Measurements from ENCODE around the gene FGF14.

The FGF14 gene

DNA sequence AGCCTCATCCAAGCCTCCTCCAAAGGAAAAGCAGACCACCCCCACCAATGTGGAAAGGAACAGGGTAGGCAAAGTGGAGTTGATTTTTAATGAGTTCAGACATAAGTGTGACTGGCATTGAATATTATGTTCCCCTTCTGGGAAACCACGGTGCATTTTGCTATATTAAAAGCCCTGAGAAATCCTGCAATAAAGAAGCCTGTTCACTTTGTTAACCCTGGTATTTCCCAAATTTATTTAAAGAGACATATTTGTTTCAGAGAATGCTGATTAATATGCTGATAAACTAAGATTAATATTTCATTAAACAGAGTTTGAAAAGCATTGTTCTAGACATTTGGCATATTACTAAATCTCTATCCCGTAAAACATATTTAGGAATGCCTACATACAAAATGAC is 151.4 kb downstream of the FGF14 start:
- DNase-seq (ENCODE audit: low spot score): no peak

DNA sequence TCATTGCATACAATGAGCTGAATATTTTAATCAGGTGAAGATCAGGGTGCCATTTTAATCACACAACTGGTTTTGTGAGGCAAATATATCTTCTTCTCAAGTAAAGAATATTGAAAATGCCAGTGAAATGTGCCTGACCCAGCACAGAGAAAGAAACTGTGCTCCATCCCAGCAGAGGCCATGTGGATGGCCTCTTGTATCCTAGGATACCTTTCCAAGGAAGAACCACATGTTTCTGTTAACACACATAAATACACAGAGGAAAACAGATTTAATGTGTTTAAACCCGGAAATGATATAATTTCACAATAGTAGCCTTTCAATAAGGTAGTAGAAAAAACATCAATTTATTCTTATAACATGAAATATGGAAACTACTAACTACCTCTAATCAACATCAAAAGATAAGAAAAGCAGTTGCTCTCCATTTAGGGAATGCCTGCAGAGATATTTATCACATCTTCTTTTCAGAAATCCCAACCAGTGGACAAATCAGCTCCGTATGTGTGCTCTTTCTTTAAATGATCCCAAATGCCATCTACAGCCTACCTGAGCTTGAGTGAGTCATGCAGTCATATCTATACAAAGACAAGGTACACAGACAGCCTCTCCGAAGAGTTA is 157.1 kb downstream of the FGF14 start:
- no peak for DNase-seq (ENCODE audit: low spot score)

DNA sequence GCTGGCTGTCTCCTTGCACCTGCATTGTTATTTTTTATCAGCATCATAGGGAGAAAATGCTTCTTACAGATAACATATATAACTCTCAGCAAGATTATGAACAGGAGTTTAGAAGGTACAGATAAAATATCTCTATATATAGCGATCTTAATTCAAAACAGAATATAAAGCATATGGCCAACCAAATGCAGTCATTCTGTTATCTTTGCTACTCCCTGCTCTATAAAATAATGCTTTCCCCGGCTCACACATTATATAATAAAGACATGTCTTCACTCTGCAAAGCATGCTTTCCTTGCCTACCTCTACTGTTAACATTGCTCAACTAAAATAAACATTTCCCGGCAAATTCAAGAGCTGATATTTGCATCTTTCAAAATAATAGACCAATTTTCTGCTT is 161.7 kb downstream of the FGF14 start:
- no peak for DNase-seq (ENCODE audit: low spot score)

DNA sequence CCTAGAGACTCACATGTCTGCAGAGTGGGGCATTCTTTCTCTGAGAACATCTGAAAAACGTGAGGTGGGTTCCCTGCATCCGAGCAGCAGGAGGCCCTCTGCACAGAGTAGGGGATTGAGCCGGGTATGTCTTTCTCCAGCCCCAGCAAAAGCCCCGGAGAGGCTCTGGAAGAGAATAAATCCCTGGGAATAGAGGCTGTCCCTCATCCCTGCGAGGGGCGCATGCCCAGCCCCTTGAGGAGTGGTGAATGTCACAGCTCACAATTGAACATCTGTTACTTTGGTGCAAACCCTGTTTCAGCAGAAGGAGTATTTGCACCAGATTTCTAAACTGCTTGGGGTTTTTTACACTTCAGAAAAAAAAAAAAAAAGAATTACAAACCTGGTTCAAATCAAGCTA is 164.6 kb downstream of the FGF14 start:
- DNase-seq (ENCODE audit: low spot score): no peak

DNA sequence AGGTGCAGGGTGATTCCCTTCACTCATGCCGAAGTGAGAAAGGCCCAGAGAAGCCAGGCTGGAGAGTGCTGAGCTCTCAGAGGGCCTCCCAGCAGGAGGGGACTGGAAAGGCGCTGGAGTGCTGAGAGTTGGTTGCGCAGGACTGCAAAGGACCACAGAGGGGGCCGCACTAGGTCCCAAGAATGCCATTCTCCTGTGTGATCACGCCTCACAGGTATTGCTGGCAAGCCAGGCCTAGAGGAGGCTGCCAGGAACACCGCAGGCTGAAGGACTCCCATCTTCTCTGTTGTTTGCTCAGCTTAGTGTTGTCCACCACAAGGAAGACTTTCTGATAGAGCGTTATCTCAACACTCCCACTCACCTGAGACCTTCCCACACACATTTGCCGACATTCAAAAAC is 165.0 kb downstream of the FGF14 start:
- no peak for DNase-seq (ENCODE audit: low spot score)

DNA sequence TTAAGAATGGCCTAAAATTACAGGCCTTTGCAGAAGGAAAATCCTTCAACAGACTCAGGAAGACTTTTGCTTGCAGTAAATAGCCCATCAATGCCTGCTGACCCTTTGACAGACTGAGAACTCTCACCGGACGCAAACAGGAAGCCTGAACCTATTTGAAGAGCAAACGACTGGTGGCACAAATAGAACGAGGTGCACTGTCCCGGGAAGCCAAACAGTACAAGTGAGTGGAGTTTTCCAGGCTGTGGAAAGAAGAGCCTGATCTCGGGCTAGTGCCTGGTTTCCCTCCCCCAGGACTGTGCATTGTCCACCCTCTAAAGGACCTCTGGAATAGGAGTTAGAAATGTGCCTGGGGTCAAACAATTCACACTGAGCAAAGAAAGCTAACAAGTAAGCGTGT is 165.5 kb downstream of the FGF14 start:
- no peak for DNase-seq (ENCODE audit: low spot score)

DNA sequence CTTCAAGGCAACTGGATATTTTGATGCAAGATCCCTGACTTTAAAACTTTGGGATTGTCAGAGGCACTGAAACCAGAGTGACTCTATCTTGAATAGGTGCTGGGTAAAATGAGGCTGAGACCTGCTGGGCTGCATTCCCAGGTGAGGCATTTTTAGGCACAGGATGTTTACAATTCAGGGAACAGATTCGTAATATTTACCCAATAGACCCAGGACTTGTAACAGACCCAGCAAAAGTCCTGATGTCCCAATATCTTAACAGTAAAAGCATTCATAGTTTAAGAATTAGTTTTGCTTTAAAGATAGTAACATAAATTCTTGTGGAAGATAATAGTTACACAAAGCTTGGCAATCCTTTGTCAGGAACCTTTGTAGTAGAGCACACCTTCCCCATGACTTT is 166.2 kb downstream of the FGF14 start:
- no peak for DNase-seq (ENCODE audit: low spot score)

DNA sequence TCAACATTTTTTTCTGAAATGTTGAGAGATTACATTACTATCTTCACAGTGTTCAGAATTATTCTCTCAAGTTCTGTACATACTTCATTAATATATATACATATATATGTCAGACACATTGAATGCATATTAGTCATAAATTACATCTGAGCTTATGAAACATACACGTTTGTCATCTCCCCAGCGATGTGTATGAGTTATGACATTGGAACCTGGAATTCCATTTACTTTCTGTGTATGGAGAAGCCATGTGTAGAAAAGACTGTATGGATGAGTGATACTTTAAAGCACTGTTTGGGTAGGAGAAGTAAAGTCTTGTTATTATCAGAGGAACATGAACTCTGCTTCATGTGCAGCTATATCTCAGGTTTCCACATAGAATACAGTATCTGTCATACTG is 167.2 kb downstream of the FGF14 start:
- no peak for DNase-seq (ENCODE audit: low spot score)

DNA sequence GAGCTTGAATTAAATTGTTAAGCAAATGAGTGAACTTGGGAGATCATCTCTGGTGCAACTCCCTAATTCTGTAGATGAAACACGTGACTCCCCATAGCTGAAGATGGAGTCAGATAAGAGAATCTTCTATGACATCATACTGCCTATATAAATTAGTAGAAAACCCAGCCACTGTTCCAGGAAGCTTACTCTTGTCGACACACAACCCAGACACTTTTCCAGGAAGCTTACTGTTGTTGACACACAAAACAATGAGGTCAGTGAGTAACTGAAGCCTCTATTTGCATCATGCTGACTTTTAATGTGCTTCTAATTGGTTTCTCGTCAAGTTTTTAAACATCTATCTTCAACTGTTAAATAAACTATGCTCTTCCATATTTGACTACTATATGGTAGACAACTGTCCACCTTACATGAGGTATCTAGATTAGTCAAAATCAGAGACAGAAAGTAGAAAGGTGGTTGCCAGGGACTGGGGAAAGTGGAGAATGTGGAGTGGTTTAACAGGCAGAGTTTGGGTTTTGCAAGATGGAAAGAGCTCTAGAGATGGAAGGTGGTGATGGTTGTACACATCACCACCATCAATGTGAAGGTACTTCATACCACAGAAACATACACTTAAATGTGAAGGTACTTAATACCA is 168.2 kb downstream of the FGF14 start:
- no peak for DNase-seq (ENCODE audit: low spot score)

DNA sequence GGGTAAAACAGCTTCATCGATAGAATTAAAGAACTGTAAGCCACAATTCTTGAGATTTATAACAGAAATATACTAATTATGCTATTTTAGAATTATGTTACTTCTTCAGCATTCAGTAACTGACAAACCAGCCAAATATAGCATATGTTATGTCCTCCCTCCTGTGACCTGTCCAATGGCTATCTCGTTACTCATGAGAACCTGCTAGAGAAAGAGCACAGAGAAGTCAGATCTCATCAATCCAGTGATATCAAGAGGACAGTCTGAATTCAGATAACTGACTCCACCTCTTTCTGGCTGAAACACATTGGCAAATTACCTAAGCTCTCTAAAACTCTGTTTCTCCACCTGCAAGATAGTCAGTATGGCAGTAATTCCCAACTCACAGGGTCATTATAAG is 170.4 kb downstream of the FGF14 start:
- DNase-seq (ENCODE audit: low spot score): no peak

DNA sequence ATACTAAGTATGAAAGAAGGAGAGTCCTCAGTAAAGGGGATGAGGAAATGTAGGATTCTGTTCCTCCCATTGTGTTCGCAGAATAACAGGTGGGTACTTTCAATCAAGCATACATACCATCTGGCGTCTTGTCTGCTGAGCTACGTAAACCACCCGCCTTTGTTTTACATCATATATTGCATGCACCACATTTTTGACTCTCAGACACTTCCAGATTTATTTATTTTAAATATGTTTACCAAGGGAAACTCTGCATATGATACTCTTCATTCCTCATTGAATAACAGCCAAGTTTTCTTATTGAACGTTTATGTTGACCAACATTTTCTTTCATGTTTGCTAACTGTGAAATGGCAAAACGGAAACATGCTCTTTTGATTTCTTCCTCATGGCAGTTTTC is 174.1 kb downstream of the FGF14 start:
- DNase-seq (ENCODE audit: low spot score): no peak

DNA sequence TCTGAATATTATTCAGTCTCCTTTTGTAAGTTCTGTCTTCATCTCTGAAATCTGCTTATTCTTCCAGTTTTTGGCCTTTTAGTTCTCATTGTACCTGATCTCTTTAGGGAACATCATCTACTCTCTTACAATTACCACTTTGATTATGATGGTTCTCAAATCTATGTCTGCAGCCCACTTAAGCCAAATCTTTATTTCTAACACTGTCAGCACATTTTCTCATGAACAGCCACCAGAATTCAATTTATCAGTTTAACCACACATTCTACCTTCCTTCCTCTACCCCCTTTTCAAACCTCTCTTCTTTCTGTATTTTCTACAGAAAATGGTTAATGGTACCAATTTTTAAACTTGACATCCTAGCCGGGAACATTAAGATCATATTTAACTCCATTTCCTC is 175.3 kb downstream of the FGF14 start:
- DNase-seq (ENCODE audit: low spot score): no peak

DNA sequence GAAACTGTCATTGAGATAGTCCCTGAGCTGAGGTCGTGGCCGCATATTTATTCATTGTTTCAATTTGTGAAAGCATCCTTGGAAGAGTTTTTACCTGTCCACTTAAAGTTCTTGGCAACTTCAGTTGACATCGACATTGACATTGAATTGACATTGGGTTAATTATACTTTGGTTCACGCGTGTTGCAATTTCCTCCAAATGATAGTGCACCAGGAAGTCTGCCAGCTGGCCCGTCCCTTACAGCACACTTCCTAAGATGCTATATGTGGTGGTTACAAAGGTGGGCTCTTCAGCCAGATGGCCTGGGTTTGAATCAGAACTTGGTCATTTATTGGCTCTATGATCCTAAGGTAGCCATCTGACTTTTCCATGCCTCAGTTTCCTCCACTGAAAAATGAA is 176.0 kb downstream of the FGF14 start:
- no peak for DNase-seq (ENCODE audit: low spot score)

DNA sequence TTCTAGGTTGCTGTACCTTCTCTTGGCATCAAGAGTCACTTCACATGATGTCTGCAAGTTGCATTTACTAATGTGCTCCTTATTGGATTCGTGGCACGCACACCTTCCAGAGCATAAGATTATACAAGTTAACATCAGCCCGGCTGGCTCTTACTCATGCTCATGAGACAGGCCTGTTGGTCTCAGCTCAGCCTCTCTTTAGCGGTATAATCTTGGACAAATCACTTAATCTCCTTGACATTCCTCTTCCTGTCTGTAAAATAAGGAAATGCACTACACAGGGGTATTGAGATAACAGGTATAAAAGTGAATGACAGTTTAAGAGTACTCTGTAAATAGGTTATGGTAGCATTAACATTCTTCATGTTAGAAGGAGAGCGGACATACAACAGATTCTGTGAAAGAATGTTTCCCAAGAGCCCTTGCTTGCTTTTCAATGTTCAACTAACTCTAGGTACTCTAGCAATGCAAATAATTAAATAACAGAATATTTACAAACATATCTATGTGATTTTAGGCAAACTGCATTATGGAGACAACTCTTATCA is 181.1 kb downstream of the FGF14 start:
- DNase-seq (ENCODE audit: low spot score): no peak

DNA sequence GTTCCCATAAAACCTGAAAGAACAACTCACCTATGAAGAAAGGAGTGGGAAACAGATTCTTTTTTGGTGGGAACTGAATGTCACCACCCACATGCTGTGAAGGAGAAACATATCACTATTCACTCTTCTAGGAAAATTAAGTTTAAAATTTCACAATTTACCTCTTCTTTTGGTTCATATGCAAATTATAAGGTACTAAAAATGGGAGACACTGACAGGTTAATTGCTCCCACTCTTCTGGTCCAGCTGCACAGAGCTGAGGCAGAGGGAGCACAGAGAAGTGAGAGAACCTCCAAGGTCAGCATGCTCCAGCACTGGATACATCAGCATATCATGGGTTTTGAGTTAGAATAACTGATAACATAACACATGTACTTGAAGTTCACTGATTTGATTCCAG is 186.9 kb downstream of the FGF14 start:
- DNase-seq (ENCODE audit: low spot score): no peak

DNA sequence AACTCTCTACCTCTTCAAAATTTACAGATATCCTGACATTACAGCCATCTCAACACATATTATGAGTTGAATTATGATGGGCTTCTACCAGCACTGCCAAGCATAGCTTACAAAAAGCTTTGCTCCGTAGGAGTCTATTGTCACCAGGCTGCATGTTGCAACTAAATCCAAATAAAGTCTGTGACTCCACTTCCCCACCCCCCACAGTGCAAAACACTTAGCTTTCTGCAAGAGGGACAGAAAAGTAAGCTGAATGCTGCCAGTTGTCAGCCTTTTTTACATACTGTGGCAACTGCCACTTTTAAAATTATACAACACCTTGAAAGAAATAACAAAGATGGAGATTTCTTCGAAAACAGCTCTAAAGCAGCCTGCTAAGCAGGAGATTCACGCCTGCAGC is 189.1 kb downstream of the FGF14 start:
- DNase-seq (ENCODE audit: low spot score): no peak

DNA sequence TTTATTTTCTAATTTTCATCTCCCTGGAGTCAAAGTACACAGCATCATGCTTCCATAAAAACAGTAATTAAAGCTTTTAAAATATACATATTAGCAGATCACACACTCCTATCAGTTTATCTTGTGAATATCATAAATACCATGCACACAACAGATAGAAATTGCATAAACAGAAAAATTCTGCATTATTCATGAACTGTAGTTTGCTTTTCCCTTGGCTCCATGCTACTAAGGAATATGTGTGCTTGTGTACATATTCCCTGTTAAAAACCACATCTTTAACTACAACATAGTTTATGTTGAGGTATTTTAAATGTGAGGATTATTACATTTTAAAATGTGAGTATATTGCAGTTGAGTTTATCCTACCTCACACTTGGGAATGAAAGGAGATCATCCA is 193.5 kb downstream of the FGF14 start:
- DNase-seq (ENCODE audit: low spot score): no peak

DNA sequence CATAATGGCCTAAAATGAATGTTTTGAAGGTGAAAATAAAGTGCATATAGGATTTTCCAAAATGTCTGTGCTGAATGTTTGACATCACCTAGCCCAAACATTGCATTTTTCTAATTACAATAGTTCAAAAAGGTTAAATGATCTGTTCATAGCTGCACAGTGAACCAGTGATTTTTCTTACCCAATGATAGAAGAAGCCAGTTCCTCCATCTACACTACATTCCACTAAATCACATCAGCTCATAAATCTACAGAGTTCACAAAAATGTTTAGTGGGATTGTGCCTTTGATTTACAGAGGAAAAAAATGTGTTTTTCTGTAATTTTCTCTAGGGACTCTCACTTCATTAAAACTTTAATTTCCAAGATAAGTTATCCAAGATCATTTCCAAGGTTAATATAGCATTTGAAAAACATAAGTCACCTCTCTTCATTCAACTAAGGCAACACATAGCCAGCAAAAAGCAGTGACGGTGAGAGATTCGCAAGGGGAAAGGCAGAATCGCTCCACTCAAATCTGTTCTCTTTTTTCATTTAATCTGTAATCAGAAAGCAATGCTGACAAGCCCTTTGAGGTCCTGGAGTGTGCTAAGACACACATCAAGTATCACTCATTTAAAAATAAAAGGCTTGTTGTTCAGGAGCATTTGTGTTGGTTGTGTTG is 194.0 kb downstream of the FGF14 start:
- no peak for DNase-seq (ENCODE audit: low spot score)

DNA sequence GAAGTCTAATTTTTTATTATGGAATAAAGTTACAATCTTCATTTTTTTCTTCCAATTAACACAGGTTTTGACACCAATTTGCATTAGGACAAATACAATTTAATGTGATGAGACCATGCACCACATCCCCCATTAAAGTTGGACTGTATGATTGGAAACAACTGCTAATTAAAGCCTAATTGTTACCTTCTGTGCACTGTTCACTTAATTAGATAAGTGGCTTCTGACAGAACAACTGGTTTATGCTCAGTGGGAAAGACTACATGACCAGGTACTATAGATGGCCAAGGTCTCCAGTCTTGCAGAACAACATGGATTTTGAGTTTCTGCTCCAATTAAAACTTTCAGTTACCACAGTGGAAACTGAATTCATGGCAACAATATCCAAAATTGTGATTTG is 198.1 kb downstream of the FGF14 start:
- no peak for DNase-seq (ENCODE audit: low spot score)

DNA sequence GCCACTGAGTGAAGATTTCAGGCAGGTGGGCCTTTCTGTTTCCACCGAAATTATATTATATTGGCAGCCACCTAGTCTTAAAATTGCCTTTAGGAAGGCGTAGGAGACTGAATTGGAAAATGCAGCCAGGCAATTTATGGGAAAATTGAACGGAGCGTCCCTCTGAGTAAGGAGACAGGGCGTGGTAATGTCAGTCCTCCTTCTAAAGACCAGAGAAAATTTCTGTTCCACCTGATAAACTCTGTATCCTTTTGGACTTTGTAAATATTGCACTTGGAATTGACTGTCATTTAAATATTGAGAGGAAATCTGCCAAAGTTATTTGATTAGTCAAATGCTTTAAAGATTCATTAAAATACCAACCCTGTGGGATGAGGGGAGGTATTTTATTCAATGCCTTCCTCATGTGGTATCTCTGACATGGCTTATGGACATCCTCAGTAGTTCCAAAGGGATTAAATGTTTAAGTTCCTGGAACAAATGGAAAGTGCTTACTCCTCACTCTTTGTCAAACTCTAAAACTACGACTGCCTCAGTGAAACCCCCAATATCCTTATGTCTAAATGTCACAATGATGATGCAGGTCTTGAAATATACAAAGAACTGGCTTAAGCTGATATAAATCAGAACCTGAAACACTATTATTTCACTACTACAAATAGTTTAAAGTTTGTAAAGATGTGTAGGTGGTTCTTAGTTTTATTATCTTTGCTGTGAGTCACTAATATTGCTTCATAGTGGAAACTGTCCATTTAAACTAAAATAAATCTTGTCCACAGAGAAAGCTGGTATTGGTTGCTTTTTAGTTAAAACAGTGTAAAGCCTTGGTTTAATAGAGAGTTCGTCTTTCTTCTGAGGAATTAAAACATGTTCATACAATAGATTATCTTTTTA is 203.2 kb downstream of the FGF14 start:
- DNase-seq (ENCODE audit: low spot score): no peak

DNA sequence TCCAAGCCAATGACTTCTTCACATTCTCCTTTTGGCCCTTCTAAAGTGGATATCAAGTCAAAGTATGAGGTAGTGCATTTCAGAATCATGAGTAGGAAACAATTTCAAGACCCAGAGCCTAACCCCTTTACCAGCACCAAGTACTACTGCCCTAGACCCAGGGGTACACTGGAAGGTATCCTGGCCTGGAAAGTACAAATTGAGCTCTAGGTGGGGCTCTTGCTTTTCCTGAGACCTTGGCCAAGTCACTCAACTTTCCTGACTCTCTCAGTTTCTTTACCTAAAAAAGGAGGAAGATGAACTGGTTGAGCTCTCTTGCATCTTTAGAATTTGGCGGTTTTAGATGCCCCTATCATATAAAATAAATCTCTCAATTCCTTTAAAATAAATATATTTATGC is 204.7 kb downstream of the FGF14 start:
- no peak for DNase-seq (ENCODE audit: low spot score)
